ENCODE results near the gene DAP. TPM values are rescaled to one million over a fixed set of nuclear protein-coding genes. Genes with fewer than 3 reads are reported as not detected.
"Not testable (repeated sequence)": the region's sequence is repeated elsewhere in the genome, so short reads cannot be mapped to it uniquely, and the experiment has no call there.

DAP gene
- total RNA-seq, 1 donor from 2014 or later, result 63.7 TPM

DNA sequence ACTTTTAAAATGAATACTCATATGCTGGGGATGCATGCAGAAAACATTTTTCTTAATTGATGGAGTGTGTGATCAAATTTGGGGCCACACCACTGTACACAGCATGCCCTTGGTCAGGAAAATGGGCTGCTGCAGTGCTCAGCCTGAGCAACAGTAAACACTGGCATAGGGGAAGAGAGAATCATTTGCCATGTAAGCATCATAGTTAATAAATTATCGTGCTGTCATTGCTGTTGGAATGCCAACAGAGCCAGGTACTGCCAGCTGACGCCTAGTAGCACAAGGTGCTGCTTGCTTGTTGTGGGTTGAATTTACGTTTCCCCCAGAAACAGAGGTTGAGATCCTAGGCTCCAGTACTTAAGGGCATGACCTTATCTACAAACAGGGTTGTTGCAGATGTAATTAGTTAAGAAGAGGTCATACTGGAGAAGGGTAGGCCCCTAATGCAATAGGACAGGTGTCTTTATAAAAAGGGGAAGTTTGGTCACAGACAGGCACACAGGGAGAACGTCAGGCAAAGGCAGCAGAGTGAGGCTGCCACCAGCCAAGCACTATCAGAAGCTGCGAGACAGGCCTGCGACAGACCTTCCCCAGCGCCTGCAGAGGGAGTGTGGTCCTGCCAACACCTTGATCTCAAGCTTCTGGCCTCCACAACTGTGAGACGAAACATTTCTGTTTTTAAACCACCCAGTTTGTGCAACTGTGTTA is 25.3 kb downstream of the DAP start:
- intact Hi-C loops (cut with micrococcal nuclease), result no loop called here

DNA sequence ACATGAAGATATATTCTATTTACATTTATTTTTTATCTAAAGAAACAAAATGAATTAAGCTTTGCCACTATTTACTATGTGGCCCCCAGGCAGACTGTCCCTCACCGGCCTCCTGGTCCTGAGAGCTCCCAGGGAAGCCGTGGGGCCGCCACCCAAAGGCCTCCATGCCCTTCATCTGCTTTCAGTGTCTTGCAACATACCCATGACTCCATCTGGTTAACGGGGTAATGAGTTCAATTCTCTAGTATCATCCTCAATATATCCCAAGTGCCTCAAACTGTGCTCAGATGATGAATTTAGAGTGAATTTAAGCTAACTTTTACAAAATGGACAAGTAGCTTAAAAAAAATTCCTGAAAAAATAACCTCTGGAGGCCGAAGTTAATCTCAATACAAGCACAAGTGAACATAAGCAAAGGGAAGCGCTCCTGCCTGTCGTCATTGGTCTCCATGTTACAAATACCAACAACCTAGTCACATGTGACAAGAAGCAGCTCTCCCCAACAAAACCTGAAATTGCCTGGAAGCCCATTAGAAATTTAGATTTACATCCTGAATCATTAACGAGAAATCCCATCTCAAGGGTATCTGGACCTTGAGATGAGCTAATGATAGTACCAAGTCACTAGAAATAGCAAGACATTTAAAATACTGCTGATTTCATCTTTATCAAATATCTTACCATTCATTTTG is 26.1 kb downstream of the DAP start:
- intact Hi-C loops (cut with micrococcal nuclease), result no loop called here

DNA sequence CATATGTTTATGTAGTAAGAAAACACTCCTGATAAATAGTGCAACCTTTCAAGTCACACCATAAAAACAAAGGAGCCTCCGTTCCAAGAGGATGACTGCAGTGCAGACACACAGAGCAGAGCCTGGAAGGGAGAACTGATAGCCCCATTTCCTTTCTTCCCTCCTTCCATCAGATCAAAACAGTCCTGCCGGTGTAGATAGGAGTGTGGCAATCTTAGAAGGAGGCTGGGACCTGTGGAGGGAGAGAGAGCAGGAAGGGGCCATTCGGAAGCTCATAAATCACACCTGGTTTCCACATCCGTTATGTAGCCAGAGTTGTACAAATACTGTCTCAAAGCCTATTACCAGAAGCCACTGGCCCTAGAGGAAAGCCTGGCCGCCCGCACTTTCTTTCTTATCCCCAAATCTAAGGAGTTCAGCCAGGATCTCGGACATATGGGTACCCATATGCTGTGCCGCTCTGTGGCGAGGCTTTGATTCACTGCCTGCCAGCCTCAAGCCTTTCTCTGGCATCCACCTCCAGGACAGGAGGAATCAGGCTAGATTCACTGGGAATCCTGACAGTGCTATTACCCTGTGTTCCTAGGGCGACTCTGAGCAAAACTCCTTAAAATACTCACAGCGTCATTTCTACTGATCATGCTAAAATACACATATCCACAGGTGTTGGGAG is 26.9 kb downstream of the DAP start:
- intact Hi-C loops (cut with micrococcal nuclease), result no loop called here

DNA sequence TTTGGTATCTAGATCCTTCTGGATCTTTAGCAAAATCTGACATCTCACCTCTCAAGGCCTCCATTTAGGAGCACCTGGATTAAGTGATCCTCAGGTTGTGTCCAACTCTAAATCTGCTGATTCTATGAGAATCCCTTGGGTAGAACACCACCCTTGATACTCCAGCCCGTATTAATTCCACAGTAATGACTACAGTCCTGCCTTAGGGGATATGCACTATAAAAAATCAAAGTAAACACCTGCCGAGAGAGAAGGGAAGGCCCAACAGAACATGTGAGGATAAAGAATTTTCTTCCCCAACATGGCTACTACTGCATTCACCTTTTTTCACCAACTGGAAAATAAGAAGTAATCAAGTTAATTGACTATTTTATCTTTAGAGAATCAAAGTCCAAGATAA is 27.6 kb downstream of the DAP start:
- intact Hi-C loops (cut with micrococcal nuclease), result no loop called here

DNA sequence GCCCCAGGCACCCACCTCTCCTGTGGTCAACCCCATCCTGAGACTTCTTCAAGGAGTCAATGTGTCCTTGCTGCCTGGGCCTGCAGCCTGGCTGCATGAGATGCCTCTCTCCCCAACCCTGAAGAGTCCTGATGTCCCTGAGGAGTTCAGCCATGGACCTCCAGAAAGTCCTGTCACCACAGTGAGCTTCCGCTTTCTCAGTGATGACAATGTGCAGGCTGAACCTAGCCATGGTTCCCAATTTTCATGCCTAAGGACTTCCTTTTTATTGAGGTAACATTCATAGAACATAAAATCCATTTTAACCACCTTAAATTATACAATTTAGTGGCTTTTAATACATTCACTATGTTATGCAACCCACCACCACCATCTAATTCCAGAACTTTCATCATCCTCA is 29.1 kb downstream of the DAP start:
- intact Hi-C loops (cut with micrococcal nuclease), result no loop called here

DNA sequence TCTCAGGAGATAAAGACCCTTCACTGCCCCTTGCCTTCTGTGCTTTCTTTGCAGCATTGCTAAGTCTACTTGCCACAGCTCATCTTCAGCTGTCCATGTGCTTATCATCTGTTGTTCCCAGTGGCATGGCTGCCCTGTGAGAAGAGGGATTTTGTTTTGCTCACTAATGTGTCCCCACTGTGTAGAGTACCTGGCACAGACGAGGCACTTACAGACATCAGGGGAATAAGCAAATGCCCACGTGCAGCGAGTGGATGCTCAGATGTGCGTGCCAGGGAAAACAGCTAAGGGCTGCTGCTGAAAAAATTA is 31.0 kb downstream of the DAP start:
- intact Hi-C loops (cut with micrococcal nuclease), result no loop called here

DNA sequence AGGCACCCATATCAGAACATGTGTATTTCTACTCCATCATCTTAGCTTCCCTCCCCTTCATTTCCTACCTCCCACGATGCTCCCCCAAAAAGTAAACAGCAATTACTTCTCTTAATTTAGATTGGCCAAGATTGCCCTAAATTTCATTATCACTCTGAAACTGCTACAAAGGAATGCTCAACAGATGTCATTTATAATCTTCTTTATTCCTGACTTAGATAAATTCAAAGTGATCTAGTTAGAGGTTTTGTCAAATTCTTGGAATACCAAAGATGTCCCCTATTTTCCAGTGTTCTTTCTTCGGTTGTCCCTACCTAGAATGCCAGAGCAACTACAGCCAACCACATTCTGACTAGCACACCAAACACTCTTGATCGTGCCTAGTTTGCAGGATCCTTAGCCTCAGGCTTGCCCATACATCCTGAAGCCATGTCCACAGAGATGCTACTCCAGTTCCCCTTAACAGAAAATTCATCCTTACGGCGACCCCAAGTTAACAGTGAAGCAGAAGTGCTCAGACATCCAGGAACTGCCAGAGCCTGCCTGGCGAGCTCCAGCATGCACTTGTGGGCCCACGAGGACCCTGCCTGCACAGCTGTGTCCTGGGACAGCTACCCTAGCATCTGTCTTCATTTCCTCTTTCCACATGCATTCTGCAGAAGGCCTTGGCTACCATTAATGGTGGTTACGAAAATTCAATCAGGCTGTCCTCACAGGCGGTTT is 31.6 kb downstream of the DAP start:
- intact Hi-C loops (cut with micrococcal nuclease), result no loop called here

DNA sequence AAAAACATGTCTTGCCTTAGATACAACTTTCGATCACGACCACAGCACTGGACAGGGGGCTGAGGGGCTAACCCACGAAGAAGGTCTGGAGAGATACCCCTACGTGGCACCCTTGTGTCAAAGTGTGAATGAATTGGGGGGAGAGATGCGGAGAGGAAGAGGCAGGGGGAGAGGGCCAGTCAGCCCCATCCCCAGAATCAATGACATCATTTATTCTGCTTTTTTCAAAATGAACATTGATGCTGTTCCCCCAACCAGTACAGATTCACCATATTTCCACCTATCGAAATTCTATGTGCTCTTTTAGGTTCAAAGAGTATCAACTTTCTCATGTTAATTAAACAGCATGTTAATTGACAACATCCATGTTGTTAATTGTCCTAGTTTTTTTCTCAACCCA is 32.4 kb downstream of the DAP start:
- intact Hi-C loops (cut with micrococcal nuclease), result no loop called here

DNA sequence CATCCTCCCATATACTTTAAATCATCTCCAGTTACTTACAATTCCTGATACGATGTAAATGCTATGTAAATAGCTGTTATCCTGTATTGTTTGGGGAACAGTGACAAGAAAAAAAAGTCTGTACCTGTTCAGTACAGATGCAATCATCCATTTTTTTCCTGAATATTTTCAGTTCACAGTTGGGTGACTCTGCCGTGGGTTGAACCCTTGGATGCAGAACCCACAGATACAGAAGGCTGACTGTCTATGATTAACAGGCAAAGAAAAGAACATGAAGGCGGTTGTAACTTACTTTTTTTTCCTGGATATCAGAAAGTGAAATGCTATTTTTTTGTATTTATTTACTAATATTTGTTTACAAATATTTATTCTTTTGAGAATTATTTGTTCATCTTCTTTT is 33.2 kb downstream of the DAP start:
- intact Hi-C loops (cut with micrococcal nuclease), result no loop called here

DNA sequence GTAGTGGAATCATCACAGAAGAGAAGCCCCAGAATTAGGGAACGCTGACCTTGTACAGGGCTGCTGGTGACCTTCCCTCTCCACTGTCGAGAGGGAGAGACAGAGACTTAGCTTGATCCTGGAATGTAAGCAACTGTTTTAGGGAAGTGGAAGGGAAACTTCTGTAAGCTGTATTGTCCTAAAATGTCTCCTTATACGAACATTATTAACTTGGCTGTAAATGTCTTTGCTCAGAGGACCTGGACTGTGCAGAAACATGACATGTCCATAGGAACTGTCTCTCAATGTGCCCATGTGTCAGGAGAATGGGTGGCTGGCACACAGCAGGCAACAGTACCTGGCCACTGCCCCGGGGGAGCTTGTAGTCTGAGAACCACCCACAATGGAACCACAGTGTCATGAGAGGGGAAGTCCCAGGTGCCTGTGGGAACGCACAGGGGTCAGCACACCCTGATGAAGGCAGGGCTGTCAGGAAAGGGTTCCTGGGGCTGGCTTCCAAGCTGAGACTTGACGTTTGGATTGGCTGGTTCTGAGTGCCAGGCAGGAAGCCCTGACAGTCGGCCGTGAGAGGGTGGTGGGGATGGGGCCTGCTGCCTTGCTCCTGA is 34.0 kb downstream of the DAP start:
- intact Hi-C loops (cut with micrococcal nuclease), result no loop called here

DNA sequence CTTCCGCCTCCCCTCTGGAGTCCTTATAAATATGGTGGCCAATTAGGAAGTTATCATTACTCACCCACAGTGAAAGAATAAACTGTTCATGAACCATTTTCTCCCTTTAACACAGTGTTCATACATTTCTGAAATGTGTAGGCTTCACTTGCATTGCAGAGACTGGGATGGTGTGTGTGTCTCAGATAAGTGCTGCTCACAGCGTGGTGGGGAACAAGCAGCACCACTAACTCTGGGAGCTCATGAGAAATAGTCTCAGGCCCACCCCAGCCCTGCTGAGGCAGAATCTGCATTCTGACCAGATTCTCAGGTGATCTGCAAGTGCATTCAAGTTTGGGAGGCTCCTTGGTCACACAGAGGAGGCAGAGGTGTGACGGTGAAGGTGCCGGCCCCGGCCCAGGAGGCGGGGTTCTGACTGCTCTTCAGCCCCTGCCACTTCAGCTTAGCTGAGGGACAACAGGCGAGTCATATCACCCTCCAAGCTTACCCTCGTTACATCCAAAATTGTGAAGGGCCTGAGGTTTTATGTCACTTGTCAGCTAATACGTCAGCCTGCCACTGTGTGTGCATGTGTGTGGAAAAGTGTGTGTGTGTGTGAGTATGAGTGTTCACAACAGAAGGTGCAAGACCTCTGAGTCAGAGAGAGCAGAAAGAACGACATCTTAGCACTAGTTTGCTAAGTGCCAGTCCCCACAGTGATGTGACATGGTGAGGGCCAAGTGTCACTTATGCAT is 34.7 kb downstream of the DAP start:
- intact Hi-C loops (cut with micrococcal nuclease), result no loop called here

DNA sequence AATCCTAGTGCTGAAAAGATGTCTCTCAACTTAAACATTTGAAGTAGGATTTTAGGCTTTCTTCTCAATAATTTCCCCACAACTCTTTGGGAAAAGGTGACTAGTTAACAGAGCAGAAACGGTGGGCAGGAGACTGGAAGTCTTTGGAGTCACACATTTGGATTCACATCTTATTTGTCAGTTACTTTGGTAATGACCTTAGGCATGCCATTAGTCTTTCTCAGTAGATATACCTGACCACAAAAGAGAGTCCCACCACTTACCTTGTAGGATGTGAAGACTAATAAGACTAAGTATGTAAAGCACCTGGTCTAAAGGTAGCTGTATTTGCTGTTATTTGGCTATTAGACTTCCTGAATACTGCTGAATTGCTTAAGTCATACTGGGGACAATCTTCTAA is 35.4 kb downstream of the DAP start:
- intact Hi-C loops (cut with micrococcal nuclease), result no loop called here

DNA sequence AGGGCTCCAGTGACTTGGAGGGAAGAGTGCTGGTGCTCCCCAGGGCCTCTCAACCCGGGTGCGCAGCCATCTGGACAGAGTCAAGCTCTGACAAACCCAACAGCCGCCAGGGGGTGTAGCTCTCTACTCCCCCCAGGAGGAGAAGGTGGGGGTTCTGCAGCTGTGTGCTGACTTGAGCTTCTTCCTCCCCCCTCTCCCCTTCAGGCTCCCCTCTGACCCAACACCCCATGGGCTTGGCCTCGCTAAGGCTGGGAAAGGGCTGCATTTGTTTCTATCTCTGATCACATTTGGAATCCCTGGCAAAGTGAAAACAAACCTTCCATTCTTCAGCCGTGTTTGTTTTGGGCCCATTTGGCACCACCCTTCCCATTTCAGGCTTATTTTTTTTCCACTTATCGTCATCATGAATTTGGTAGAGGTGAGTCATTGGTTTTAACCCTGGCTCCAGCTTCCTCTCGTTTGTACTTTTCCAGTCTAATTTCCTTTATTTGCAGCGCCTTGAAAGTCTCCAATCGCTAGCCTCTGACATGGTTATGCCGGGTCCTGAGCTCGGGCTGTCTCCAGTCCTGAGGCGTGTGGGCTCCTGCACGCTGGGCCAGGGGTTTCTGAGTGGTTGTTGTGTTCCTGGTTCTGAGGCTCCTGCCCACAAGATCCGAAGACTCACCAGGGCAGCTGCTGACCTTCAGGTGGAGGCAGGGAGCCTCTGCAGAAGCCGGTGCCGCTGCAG is 36.1 kb downstream of the DAP start:
- intact Hi-C loops (cut with micrococcal nuclease), result no loop called here

DNA sequence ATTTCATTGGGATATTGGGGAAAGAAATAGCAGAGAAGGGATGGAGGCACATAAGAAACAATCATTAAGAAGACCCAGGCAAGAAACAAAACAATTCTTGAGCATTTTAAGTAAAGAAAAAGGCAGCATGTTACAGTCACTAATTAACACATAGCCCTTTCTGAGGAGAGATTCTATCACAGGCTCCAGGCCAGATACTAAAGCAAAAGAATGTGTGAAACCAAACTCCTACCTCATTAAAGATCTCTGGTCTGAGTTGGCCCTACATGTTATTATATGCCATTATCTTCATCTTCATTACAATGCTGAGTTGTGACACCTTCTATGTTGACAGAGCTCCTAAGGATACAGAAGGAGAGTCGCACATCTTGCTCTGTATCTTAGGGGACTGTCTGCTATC is 37.5 kb downstream of the DAP start:
- intact Hi-C loops (cut with micrococcal nuclease), result no loop called here

DNA sequence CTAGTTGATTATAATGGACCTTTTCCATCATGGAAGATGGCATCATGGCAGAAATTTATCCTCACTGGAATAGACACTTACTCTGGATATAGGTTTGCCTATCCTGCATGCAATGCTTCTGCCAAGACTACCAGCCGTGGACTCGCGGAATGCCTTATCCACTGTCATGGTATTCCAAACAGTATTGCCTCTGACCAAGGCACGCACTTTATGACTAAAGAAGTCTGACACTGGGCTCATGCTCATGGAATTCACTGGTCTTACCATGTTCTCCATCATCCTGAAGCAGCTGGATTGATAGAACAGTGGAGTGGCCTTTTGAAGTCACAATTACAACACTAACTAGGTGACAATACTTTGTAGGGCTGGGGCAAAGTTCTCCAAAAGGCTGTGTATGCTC is 40.3 kb downstream of the DAP start:
- intact Hi-C loops (cut with micrococcal nuclease), result not testable (repeated sequence)

DNA sequence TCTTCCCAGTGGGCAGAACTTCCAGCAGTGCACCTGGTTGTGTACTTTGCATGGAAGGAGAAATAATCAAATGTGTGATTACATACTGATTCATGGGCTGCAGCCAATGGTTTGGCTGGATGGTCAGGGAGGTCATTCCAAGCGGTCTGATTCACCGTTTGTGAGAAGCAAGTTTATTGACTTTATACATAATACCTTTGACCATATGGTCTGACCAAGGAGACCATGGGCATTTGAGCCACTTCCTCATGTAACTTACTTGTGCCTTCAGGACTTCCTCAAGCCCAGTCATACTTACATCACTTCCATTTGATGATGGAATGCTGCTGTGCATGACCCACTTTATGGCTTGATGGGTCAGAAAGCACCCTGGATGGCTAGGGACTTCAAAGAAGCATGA is 41.1 kb downstream of the DAP start:
- intact Hi-C loops (cut with micrococcal nuclease), result no loop called here

DNA sequence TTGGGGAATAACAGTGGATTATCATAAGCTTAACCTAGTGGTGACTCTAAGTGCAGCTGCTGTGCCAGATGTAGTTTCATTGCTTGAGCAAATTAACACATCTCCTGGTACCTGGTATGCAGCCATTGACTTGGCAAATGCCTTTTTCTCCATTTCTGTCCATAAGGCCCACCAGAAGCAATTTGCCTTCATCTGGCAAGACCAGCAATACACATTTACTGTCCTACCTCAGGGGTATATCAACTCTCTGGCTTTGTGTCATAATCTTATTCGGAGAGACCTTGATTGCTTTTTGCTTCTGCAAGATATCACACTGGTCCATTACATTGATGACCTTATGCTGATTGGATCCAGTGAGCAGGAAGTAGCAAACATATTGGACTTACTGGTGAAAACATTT is 42.4 kb downstream of the DAP start:
- intact Hi-C loops (cut with micrococcal nuclease), result not testable (repeated sequence)

DNA sequence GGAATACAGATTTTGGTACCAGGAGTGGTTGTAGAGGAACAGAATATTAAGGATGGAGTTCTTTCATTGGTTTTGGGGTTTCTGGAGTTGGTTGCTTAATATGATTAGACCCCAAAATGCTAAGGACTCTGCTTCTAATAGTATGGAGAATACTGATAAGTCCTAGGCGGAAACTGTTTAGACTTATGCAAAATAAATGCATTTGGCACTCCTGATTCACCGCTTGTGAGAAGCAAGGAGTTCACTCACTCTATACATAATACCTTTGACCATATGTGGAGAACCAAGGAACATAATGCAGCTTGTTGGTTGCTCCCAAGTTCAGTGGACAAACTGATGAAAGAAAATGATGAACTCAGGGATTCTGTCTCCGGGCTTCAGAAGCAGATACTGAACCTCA is 44.2 kb downstream of the DAP start:
- intact Hi-C loops (cut with micrococcal nuclease), result not testable (repeated sequence)

DNA sequence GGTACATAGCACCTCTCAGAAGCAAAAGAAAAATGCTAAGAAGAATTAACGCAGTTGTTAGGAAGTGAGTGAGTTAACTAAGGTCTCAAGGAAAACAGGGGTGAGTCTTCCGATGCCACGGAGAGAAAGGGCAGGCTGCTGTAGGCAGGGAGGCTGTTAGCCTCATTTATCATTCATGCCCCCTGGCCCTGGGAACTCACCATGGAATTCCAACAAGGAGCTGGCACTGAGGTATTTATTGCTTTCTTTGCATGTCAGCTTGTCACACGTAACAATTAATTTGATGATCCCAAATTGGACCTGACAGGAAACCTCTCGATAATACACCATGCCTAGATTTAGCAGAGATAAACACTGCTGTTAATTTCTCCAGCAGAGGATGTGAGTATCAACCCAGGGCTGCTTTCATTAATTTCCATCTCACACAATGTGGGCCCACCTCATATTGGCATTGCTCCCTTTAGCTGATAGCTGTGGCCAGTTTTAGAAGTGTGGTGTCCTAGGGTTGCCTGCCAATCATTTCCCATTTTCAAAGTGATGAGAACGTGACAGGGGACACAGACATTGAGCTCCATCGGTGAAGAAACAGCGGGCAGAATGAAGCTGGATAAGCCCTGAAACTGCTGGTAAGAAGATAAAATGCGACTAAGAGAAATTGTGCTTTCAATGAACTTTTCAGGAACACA is 45.3 kb downstream of the DAP start:
- intact Hi-C loops (cut with micrococcal nuclease), result no loop called here

Data from T-helper 1 cell treated with Interleukin-12 subunit alpha and Interleukin-12 subunit beta and Interleukin-4 antibody, amounts not matched to agents 30 ng/mL and 1 ng/mL, for 36 hours (primary cell).